Endothelial cell of umbilical vein (primary cell): Measurements from ENCODE around the gene SELENON. TPM values are rescaled to one million over a fixed set of nuclear protein-coding genes. Genes with fewer than 3 reads are reported as not detected.

Source experiments
- BruUV-seq: library from RNA; stranded (reverse); fragments of 400-500 nt; replicated peaks from 2 replicates; lab custom pipeline; 2021; lab: Mats Ljungman, UMichigan
- CTCF ChIA-PET: fragments of 300-600, 350-600 bp; sonication (Branson Sonifier 250); formaldehyde crosslinking; loops from one replicate; lab custom pipeline; 2021; ENCODE audit warnings: antibody characterized with exemption, inconsistent platforms; lab: Charles Lee
- POLR2A ChIA-PET: fragments of 300-600, 350-600 bp; sonication (Branson Sonifier 250); formaldehyde crosslinking; loops from one replicate; lab custom pipeline; 2021; ENCODE audit warnings: antibody characterized with exemption, inconsistent platforms; lab: Charles Lee
- DNase-seq: peaks from one replicate; pipeline ENCODE4 v3.0.0-alpha.2; 2011; ENCODE audit warnings: low read depth, low spot score
- FAIRE-seq: peaks from 2 replicates; lab custom pipeline; 2011; peaks lifted over from hg19 to GRCh38; lab: Jason Lieb, UNC
- H2AFZ ChIP-seq: 2 replicates; pipeline ENCODE4 v1.6.0; 2012; ENCODE audit warnings: low read depth, low read length, control low read depth, inconsistent platforms
- H3K27ac ChIP-seq: 2 replicates; pipeline ENCODE4 v1.5.1; 2011; ENCODE audit warnings: low read depth, mild to moderate bottlenecking, control low read depth, low read length, moderate library complexity; ENCODE audit not compliant: insufficient read depth
- H3K27me3 ChIP-seq, 2 experiments: 2 replicates each; pipeline versions ENCODE4 v1.6.0 to v1.6.1; 2011; ENCODE audit warnings: low read length in 2 of 2, mixed read lengths in 1 of 2; ENCODE audit not compliant: control insufficient read depth in 2 of 2, insufficient read depth in 2 of 2
- H3K36me3 ChIP-seq, 2 experiments: 2 replicates in 1 of 2; 3 replicates in 1 of 2; pipeline ENCODE4 v1.5.1; 2011; ENCODE audit warnings: low read length in 2 of 2, mild to moderate bottlenecking in 1 of 2, moderate library complexity in 1 of 2; ENCODE audit not compliant: control insufficient read depth in 2 of 2, insufficient read depth in 2 of 2; ENCODE audit errors: extremely low read depth in 1 of 2
- H3K4me1 ChIP-seq: 3 replicates; pipeline ENCODE4 v1.5.1; 2011; ENCODE audit warnings: mild to moderate bottlenecking, low read length; ENCODE audit not compliant: control insufficient read depth, insufficient read depth; ENCODE audit errors: extremely low read depth
- H3K4me2 ChIP-seq: 2 replicates; pipeline ENCODE4 v1.6.1; 2011; ENCODE audit warnings: low read length, control low read depth, mixed read lengths; ENCODE audit not compliant: insufficient read depth
- H3K4me3 ChIP-seq, 3 experiments: fragments of 200-600 bp in 1 of 3; sonication (generic), shearing (Covaris generic) in 1 of 3; replicated peaks in 1 of 3; 2 replicates each; pipeline ENCODE4 v1.5.1; 2011 to 2016; ENCODE audit warnings: control low read depth in 3 of 3, low read length in 3 of 3, mild to moderate bottlenecking in 2 of 3, inconsistent platforms in 1 of 3, low read depth in 1 of 3, moderate library complexity in 1 of 3; ENCODE audit not compliant: insufficient read depth in 1 of 3
- H3K79me2 ChIP-seq: 2 replicates; pipeline ENCODE4 v1.6.0; 2012; ENCODE audit warnings: low read length, inconsistent platforms; ENCODE audit not compliant: control insufficient read depth, insufficient read depth
- H3K9ac ChIP-seq: replicated peaks from 2 replicates; pipeline ENCODE3; 2011; ENCODE audit warnings: low read length, control low read depth; ENCODE audit not compliant: insufficient read depth; ENCODE audit errors: extremely low read depth
- H3K9me1 ChIP-seq: replicated peaks from 3 replicates; pipeline ENCODE4 v1.6.0; 2011; ENCODE audit warnings: mild to moderate bottlenecking, low read length; ENCODE audit not compliant: control insufficient read depth, insufficient read depth; ENCODE audit errors: extremely low read depth
- H3K9me3 ChIP-seq: replicated peaks from 2 replicates; pipeline ENCODE4 v1.5.1; 2012; ENCODE audit warnings: low read length, inconsistent platforms; ENCODE audit not compliant: control insufficient read depth, insufficient read depth
- H4K20me1 ChIP-seq: replicated peaks from 2 replicates; pipeline ENCODE3; 2011; ENCODE audit warnings: mild to moderate bottlenecking, low read length; ENCODE audit not compliant: control insufficient read depth, insufficient read depth; ENCODE audit errors: extremely low read depth
- CTCF ChIP-seq, 2 donors: IDR thresholded peaks; 1 replicate in 1 of 2; 2 replicates in 1 of 2; pipeline ENCODE4 v1.5.1; 2011; ENCODE audit warnings: low read length in 2 of 2, mild to moderate bottlenecking in 2 of 2, moderate library complexity in 2 of 2, control low read depth in 1 of 2, inconsistent platforms in 1 of 2, low read depth in 1 of 2; ENCODE audit not compliant: insufficient read depth in 1 of 2; ENCODE audit errors: extremely low read depth in 1 of 2
- EZH2 ChIP-seq: IDR thresholded peaks from 2 replicates; pipeline ENCODE4 v1.6.1; 2012; ENCODE audit warnings: borderline replicate concordance, low read depth, mild to moderate bottlenecking, moderate library complexity, low read length, inconsistent platforms; ENCODE audit not compliant: severe bottlenecking
- FOS ChIP-seq: IDR thresholded peaks from 2 replicates; pipeline ENCODE4 v1.6.1; 2011; ENCODE audit warnings: mild to moderate bottlenecking, low read length, moderate library complexity, borderline replicate concordance; ENCODE audit not compliant: insufficient read depth
- GATA2 ChIP-seq: IDR thresholded peaks from 2 replicates; pipeline ENCODE4 v1.7.0; 2011; ENCODE audit warnings: low read depth, mild to moderate bottlenecking, moderate library complexity, mixed read lengths, low read length; ENCODE audit not compliant: insufficient read length, insufficient read depth
- JUN ChIP-seq: IDR thresholded peaks from 2 replicates; pipeline ENCODE4 v1.6.1; 2011; ENCODE audit warnings: borderline replicate concordance, low read depth; ENCODE audit not compliant: insufficient read length, insufficient read depth
- MAX ChIP-seq: IDR thresholded peaks from 2 replicates; pipeline ENCODE4 v1.6.1; 2011; ENCODE audit not compliant: insufficient read depth, insufficient read length
- MYC ChIP-seq: IDR thresholded peaks from one replicate; pipeline ENCODE4 v1.6.1; 2011; ENCODE audit warnings: mild to moderate bottlenecking, low read depth, low read length
- POLR2A ChIP-seq: IDR thresholded peaks from 2 replicates; pipeline ENCODE4 v1.6.1; 2012; ENCODE audit warnings: low read depth, mild to moderate bottlenecking, control low read depth, low read length
- POLR2AphosphoS5 ChIP-seq: IDR thresholded peaks from 2 replicates; pipeline ENCODE4 v1.6.1; 2012; ENCODE audit warnings: low read depth, mild to moderate bottlenecking, control low read depth, low read length, moderate library complexity; ENCODE audit not compliant: insufficient read depth
- dilution Hi-C: fragments of 300-500 bp; cut with MboI; formaldehyde crosslinking; loops from one replicate; pipeline ENCODE4 v1.15.0; 2019; ENCODE audit warnings: low sequenced_read_pairs; ENCODE audit not compliant: extremely low pct_ligation_motif_present
- intact Hi-C: fragments of 100-400 bp; cut with micrococcal nuclease; formaldehyde crosslinking; loops from one replicate; pipeline ENCODE4 v1.10.0; 2022
- polyA plus RNA-seq, 4 experiments: library from polyadenylated mRNA; depleted of rRNA in 3 of 4; stranded (reverse) in 3 of 4; unstranded in 1 of 4; fragments of >200 nt; gene quantifications; 2 replicates each; pipeline versions ENCODE4 v1.2.1 to v1.2.3, GENCODE V29; 2011 to 2012; ENCODE audit warnings: missing spikeins in 1 of 4
- total RNA-seq: library from RNA; stranded (reverse); gene quantifications from 2 replicates; pipeline ENCODE4 v1.2.3, GENCODE V29; 2021

Gene SELENON
- total and polyA plus RNA-seq, 2 donors (not counting 3 experiments of a cell fraction or from before 2014, with no cell fraction given) = 117 to 182 TPM

- H3K4me1 ChIP-seq = peaks cover 9% of the 10 kb centered on the region
- ChIA-PET CTCF (no interaction called here), POLR2A (no interaction called here)
- no peak overlapping the region for H2AFZ ChIP-seq
- BruUV-seq = no TSS peak
- no peak for DNase-seq
- H3K36me3 ChIP-seq = peaks cover 3 to 40% of the 10 kb centered on the region in 2 experiments
- dilution Hi-C loops (no loop called here), intact Hi-C loops (no loop called here)
- H3K9me3 ChIP-seq = no peaks in the 10 kb centered on the region
- TF ChIP-seq POLR2A (no peak), MYC (no peak), EZH2 (no peak), GATA2 (no peak), FOS (no peak), JUN (no peak), POLR2AphosphoS5 (no peak)
- peaks cover 4% of the 10 kb centered on the region for H3K79me2 ChIP-seq
- H4K20me1 ChIP-seq = no peaks in the 10 kb centered on the region
- H3K27ac ChIP-seq = no peak overlapping the region
- no peak overlapping the region for H3K4me2 ChIP-seq
- no peaks in the 10 kb centered on the region for H3K27me3 ChIP-seq
- H3K9me1 ChIP-seq = no peaks in the 10 kb centered on the region
- H3K9ac ChIP-seq = no peak overlapping the region
- FAIRE-seq = no peak
- no peak overlapping the region for H3K4me3 ChIP-seq
These were observed 16.2 kb downstream of the SELENON start for GRCh38 chr1:25816112-25816718.

GRCh38 chr1:25817840-25818501 lies 18.0 kb downstream of the SELENON start:
- Histone ChIP-seq H3K4me2 (no peak overlapping the region), H3K27me3 (no peaks in the 10 kb centered on the region), H3K9me3 (no peaks in the 10 kb centered on the region), H3K27ac (no peak overlapping the region), H3K9ac (no peak overlapping the region), H3K9me1 (no peaks in the 10 kb centered on the region), H3K79me2 (peaks cover 9% of the 10 kb centered on the region), H3K36me3 (peaks cover 0 to 29% of the 10 kb centered on the region in 2 experiments), H4K20me1 (no peaks in the 10 kb centered on the region), H3K4me1 (peaks cover 14% of the 10 kb centered on the region), H3K4me3 (no peak overlapping the region), H2AFZ (no peak overlapping the region)
- intact Hi-C loops (no loop called here), dilution Hi-C loops (no loop called here)
- FAIRE-seq (no peak), DNase-seq (no peak)
- TF ChIP-seq MAX (no peak), CTCF (IDR thresholded peaks at IDR 0.05; ENCODE audit: extremely low read depth in 1 of 2, insufficient read depth in 1 of 2, low read depth in 1 of 2, low read length in 2 of 2) (no peak), FOS (no peak), JUN (no peak)
- ChIA-PET POLR2A (no interaction called here), CTCF (interaction anchor here (1.1 kb wide), 1 partner anchor 179 kb away, joined by 4 read pairs; the partner anchor contains the start of gene PAFAH2)
- no TSS peak for BruUV-seq
